OCI-LY1 (cell line): Measurements from ENCODE around the gene GPR15.

Experiments used
- CTCF ChIP-seq: fragments of 200-600 bp; sonication (generic), shearing (Covaris generic); IDR thresholded peaks from 2 replicates; pipeline ENCODE4 v1.5.1; 2017; ENCODE audit warnings: mild to moderate bottlenecking, antibody characterized with exemption, low read length, moderate library complexity, mixed read lengths
- EZH2 ChIP-seq: fragments of 200-600 bp; sonication (generic), shearing (Covaris generic); IDR thresholded peaks from 2 replicates; pipeline ENCODE4 v1.8.0; 2017; ENCODE audit warnings: borderline replicate concordance, mixed run types, mild to moderate bottlenecking, antibody characterized with exemption, low read length, moderate library complexity, mixed read lengths

GRCh38 chr3:98548544-98548943 is 16.8 kb downstream of the GPR15 start:
- TF ChIP-seq CTCF (no peak), EZH2 (no peak)
